Central memory CD4-positive, alpha-beta T cell (primary cell): ENCODE data around the gene SELP.
A peak's percentile ranks its signal among the peaks of the same experiment; 100 is the strongest.
"Not testable (repeated sequence)": the region's sequence is repeated elsewhere in the genome, so short reads cannot be mapped to it uniquely, and the experiment has no call there.

Experiments used
- DNase-seq: peaks from one replicate; pipeline ENCODE4 v3.0.0; 2022
- total RNA-seq, 3 experiments: gene quantifications; one replicate each; lab custom pipeline; 2026; lab: John Stamatoyannopoulos, UW

The SELP gene
- 0.85 to 2.9 (median 1.6) reads per million in 3 experiments for total RNA-seq

GRCh38 chr1:169630006-169630405, at the start of gene SELP:
TSS of gene SELP (minus strand) at chr1:169630124. CDS start at chr1:169630074, 50 bp downstream.
- DNase-seq: no peak

GRCh38 chr1:169679692-169680091, 49.8 kb upstream of the SELP start:
- no peak for DNase-seq

- no peak for DNase-seq
These were observed 46.1 kb upstream of the SELP start for GRCh38 chr1:169676001-169676400.

GRCh38 chr1:169670836-169671235, 40.9 kb upstream of the SELP start:
- DNase-seq: no peak

GRCh38 chr1:169670244-169670643, 40.3 kb upstream of the SELP start:
- DNase-seq: not testable (repeated sequence)

GRCh38 chr1:169667699-169668596, 38.0 kb upstream of the SELP start:
- not testable (repeated sequence) for DNase-seq

- DNase-seq: peak; percentile 31
These were observed 37.3 kb upstream of the SELP start for GRCh38 chr1:169667227-169667639.

GRCh38 chr1:169662680-169663079, 32.8 kb upstream of the SELP start:
- DNase-seq: not testable (repeated sequence)

- not testable (repeated sequence) for DNase-seq
These were observed 31.1 kb upstream of the SELP start for GRCh38 chr1:169661066-169661465.

GRCh38 chr1:169658777-169659176, 28.9 kb upstream of the SELP start:
- DNase-seq: not testable (repeated sequence)

GRCh38 chr1:169653873-169654272, 23.9 kb upstream of the SELP start:
- no peak for DNase-seq

GRCh38 chr1:169651035-169651434, 21.1 kb upstream of the SELP start:
- DNase-seq: no peak

GRCh38 chr1:169650551-169650950, 20.6 kb upstream of the SELP start:
- DNase-seq: no peak

GRCh38 chr1:169648709-169649108, 18.8 kb upstream of the SELP start:
- no peak for DNase-seq

- no peak for DNase-seq
These were observed 18.3 kb upstream of the SELP start for GRCh38 chr1:169648187-169648586.

- DNase-seq: no peak
These were observed 17.6 kb upstream of the SELP start for GRCh38 chr1:169647512-169647911.

- no peak for DNase-seq
These were observed 14.4 kb upstream of the SELP start for GRCh38 chr1:169644297-169644696.

- DNase-seq: no peak
These were observed 5.0 kb upstream of the SELP start for GRCh38 chr1:169634877-169635276.

GRCh38 chr1:169634145-169634544, 4.2 kb upstream of the SELP start:
- DNase-seq: no peak

- no peak for DNase-seq
These were observed 1.3 kb upstream of the SELP start for GRCh38 chr1:169631249-169631648.

GRCh38 chr1:169624912-169625311, 5.0 kb downstream of the SELP start:
- DNase-seq: no peak

- DNase-seq: no peak
These were observed 5.8 kb downstream of the SELP start for GRCh38 chr1:169624122-169624521.

- DNase-seq: no peak
These were observed 6.6 kb downstream of the SELP start for GRCh38 chr1:169623132-169623926.

GRCh38 chr1:169620565-169620964, 9.4 kb downstream of the SELP start:
- no peak for DNase-seq
